HG02763 (cell line): ENCODE measurements around the gene SH3PXD2A.
A peak's percentile ranks its signal among the peaks of the same experiment; 100 is the strongest.
"Not testable (repeated sequence)": the region's sequence is repeated elsewhere in the genome, so short reads cannot be mapped to it uniquely, and the experiment has no call there.

ENCODE experiments used
- ATAC-seq: cut with Tn5 transposase; IDR thresholded peaks from one replicate; pipeline ENCODE4 v1.9.1; 2021; ENCODE audit warnings: mild to moderate bottlenecking, moderate library complexity; ENCODE audit not compliant: unreplicated experiment

SH3PXD2A gene

GRCh38 chr10:103671126-103671895 lies 184.1 kb downstream of the SH3PXD2A start:
- ATAC-seq: no peak

GRCh38 chr10:103669944-103670343 lies 185.4 kb downstream of the SH3PXD2A start:
- ATAC-seq: no peak

GRCh38 chr10:103669243-103669929 lies 186.0 kb downstream of the SH3PXD2A start:
- ATAC-seq: no peak

GRCh38 chr10:103668351-103669242 lies 186.8 kb downstream of the SH3PXD2A start:
- ATAC-seq: no peak

GRCh38 chr10:103667356-103667755 lies 188.0 kb downstream of the SH3PXD2A start:
- no peak for ATAC-seq

GRCh38 chr10:103666762-103667150 lies 188.6 kb downstream of the SH3PXD2A start:
- no peak for ATAC-seq

GRCh38 chr10:103666087-103666761 lies 189.2 kb downstream of the SH3PXD2A start:
- ATAC-seq: no peak

- no peak for ATAC-seq
Observed at GRCh38 chr10:103665162-103665889, 190.1 kb downstream of the SH3PXD2A start.

GRCh38 chr10:103663802-103664201 lies 191.6 kb downstream of the SH3PXD2A start:
- no peak for ATAC-seq

GRCh38 chr10:103663236-103663635 lies 192.1 kb downstream of the SH3PXD2A start:
- no peak for ATAC-seq

GRCh38 chr10:103662704-103663103 lies 192.7 kb downstream of the SH3PXD2A start:
- ATAC-seq: not testable (repeated sequence)

- no peak for ATAC-seq
Observed at GRCh38 chr10:103661198-103661950, 194.0 kb downstream of the SH3PXD2A start.

GRCh38 chr10:103660364-103661197 lies 194.8 kb downstream of the SH3PXD2A start:
- ATAC-seq: peak; percentile 15

- peak; percentile 68 for ATAC-seq
Observed at GRCh38 chr10:103659674-103660363, 195.6 kb downstream of the SH3PXD2A start.

- no peak for ATAC-seq
Observed at GRCh38 chr10:103658049-103658577, 197.3 kb downstream of the SH3PXD2A start.

- ATAC-seq: no peak
Observed at GRCh38 chr10:103657061-103657591, 198.2 kb downstream of the SH3PXD2A start.

- no peak for ATAC-seq
Observed at GRCh38 chr10:103654925-103655324, 200.5 kb downstream of the SH3PXD2A start.
